Panc1 (cell line): ENCODE measurements around the gene SLC19A1.

Source experiments
- TF ChIP-seq, protein P1 (sequence below): fragments of 450-650 bp; IDR thresholded peaks from 2 replicates; pipeline ENCODE4 v1.5.1; 2017; ENCODE audit warnings: mild to moderate bottlenecking
- TF ChIP-seq, protein P2 (sequence below), 2 experiments: IDR thresholded peaks; 2 replicates each; pipeline ENCODE4 v1.6.1; 2011 to 2012; ENCODE audit warnings: low read depth in 2 of 2, control low read depth in 1 of 2, low read length in 1 of 2, mild to moderate bottlenecking in 1 of 2, moderate library complexity in 1 of 2; ENCODE audit not compliant: insufficient read depth in 1 of 2

- TF ChIP-seq, protein P1, sequence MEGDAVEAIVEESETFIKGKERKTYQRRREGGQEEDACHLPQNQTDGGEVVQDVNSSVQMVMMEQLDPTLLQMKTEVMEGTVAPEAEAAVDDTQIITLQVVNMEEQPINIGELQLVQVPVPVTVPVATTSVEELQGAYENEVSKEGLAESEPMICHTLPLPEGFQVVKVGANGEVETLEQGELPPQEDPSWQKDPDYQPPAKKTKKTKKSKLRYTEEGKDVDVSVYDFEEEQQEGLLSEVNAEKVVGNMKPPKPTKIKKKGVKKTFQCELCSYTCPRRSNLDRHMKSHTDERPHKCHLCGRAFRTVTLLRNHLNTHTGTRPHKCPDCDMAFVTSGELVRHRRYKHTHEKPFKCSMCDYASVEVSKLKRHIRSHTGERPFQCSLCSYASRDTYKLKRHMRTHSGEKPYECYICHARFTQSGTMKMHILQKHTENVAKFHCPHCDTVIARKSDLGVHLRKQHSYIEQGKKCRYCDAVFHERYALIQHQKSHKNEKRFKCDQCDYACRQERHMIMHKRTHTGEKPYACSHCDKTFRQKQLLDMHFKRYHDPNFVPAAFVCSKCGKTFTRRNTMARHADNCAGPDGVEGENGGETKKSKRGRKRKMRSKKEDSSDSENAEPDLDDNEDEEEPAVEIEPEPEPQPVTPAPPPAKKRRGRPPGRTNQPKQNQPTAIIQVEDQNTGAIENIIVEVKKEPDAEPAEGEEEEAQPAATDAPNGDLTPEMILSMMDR: no peak
- TF ChIP-seq, protein P2, sequence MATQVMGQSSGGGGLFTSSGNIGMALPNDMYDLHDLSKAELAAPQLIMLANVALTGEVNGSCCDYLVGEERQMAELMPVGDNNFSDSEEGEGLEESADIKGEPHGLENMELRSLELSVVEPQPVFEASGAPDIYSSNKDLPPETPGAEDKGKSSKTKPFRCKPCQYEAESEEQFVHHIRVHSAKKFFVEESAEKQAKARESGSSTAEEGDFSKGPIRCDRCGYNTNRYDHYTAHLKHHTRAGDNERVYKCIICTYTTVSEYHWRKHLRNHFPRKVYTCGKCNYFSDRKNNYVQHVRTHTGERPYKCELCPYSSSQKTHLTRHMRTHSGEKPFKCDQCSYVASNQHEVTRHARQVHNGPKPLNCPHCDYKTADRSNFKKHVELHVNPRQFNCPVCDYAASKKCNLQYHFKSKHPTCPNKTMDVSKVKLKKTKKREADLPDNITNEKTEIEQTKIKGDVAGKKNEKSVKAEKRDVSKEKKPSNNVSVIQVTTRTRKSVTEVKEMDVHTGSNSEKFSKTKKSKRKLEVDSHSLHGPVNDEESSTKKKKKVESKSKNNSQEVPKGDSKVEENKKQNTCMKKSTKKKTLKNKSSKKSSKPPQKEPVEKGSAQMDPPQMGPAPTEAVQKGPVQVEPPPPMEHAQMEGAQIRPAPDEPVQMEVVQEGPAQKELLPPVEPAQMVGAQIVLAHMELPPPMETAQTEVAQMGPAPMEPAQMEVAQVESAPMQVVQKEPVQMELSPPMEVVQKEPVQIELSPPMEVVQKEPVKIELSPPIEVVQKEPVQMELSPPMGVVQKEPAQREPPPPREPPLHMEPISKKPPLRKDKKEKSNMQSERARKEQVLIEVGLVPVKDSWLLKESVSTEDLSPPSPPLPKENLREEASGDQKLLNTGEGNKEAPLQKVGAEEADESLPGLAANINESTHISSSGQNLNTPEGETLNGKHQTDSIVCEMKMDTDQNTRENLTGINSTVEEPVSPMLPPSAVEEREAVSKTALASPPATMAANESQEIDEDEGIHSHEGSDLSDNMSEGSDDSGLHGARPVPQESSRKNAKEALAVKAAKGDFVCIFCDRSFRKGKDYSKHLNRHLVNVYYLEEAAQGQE (IDR thresholded peaks at IDR 0.05; ENCODE audit: insufficient read depth in 1 of 2, low read depth in 2 of 2, low read length in 1 of 2): no peak
Observed at GRCh38 chr21:45513741-45514310, 28.4 kb downstream of the SLC19A1 start.
